ENCODE data around the gene PXDC1.
A peak's percentile ranks its signal among the peaks of the same experiment; 100 is the strongest.

Gene PXDC1, protein sequence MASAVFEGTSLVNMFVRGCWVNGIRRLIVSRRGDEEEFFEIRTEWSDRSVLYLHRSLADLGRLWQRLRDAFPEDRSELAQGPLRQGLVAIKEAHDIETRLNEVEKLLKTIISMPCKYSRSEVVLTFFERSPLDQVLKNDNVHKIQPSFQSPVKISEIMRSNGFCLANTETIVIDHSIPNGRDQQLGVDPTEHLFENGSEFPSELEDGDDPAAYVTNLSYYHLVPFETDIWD

DNA sequence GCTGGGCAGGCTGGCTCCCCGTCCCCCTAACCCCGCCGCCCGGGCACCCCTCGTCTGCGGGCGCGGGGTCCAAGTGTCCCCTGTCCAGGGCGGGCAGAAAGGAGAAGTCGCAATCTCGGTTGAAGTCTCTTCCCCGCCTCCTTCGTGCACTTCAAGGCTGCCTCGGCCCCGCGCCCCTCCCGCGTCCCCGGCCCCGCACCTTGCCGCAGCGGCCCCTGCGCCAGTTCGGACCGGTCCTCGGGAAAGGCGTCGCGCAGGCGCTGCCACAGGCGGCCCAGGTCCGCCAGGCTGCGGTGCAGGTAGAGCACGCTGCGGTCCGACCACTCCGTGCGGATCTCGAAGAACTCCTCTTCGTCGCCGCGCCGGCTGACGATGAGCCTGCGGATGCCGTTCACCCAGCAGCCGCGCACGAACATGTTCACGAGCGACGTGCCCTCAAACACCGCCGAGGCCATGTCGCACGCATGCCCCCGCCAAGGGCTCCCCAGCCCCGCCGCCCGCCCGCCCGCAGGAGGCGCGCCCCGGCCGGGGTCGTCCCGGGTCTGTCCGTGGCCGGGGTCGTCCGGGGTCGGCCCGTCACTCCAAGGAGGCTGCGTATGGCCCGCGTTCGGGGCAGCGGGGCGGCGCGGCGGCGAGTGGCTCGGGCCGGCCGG, at the start of gene PXDC1:
Gene PXDC1, minus strand, starts transcription at position 637 of the 653 bp plus-strand sequence. Its CDS starts 182 bp downstream, at position 455.
- H3K36me3 ChIP-seq (ENCODE audit: control insufficient read depth in 5 of 5, insufficient read depth in 5 of 5, low read length in 5 of 5), result peaks cover 0 to 9% (median 0%) of the 10 kb centered on the region in 5 donors
- peaks cover 26 to 53% (median 48%) of the 10 kb centered on the region in 5 donors for H3K4me1 ChIP-seq (ENCODE audit: control insufficient read depth in 5 of 5, insufficient read depth in 5 of 5, low read length in 5 of 5)
- H3K27me3 ChIP-seq (ENCODE audit: control insufficient read depth in 5 of 5, insufficient read depth in 4 of 5, low read length in 5 of 5), result peaks cover 0 to 6% (median 0%) of the 10 kb centered on the region in 5 donors
- H3K9me3 ChIP-seq (ENCODE audit: control insufficient read depth in 5 of 5, low read length in 5 of 5), result no peaks in the 10 kb centered on the region
- H3K4me3 ChIP-seq (ENCODE audit: low read depth in 1 of 5, low read length in 5 of 5), result peak within 1 kb of the TSS; percentile 55 to 95 (median 79)
- H3K9ac ChIP-seq (ENCODE audit: low read length in 5 of 5), result peak within 1 kb of the TSS in 4 of 5 donors; percentile 89 to 95 (median 94)
- peak within 1 kb of the TSS; percentile 97 for H3K27ac ChIP-seq (ENCODE audit: low read depth, low read length)

GRCh38 chr6:3800850-3801591, 49.5 kb upstream of the PXDC1 start:
- Histone ChIP-seq H3K9me3 (ENCODE audit: control insufficient read depth in 5 of 5, low read length in 5 of 5) (no peaks in the 10 kb centered on the region), H3K36me3 (ENCODE audit: control insufficient read depth in 5 of 5, insufficient read depth in 5 of 5, low read length in 5 of 5) (no peaks in the 10 kb centered on the region), H3K27ac (ENCODE audit: low read depth, low read length) (no peak overlapping the region), H3K9ac (ENCODE audit: low read length in 5 of 5) (no peak overlapping the region), H3K4me1 (ENCODE audit: control insufficient read depth in 5 of 5, insufficient read depth in 5 of 5, low read length in 5 of 5) (peaks cover 5 to 41% (median 25%) of the 10 kb centered on the region in 5 donors), H3K4me3 (ENCODE audit: low read depth in 1 of 5, low read length in 5 of 5) (no peak overlapping the region), H3K27me3 (ENCODE audit: control insufficient read depth in 5 of 5, insufficient read depth in 4 of 5, low read length in 5 of 5) (no peaks in the 10 kb centered on the region)

GRCh38 chr6:3799719-3800118, 48.2 kb upstream of the PXDC1 start:
- Histone ChIP-seq H3K27me3 (ENCODE audit: control insufficient read depth in 5 of 5, insufficient read depth in 4 of 5, low read length in 5 of 5) (no peaks in the 10 kb centered on the region), H3K4me3 (ENCODE audit: low read depth in 1 of 5, low read length in 5 of 5) (no peak overlapping the region), H3K36me3 (ENCODE audit: control insufficient read depth in 5 of 5, insufficient read depth in 5 of 5, low read length in 5 of 5) (no peaks in the 10 kb centered on the region), H3K9me3 (ENCODE audit: control insufficient read depth in 5 of 5, low read length in 5 of 5) (no peaks in the 10 kb centered on the region), H3K9ac (ENCODE audit: low read length in 5 of 5) (no peak overlapping the region), H3K27ac (ENCODE audit: low read depth, low read length) (no peak overlapping the region), H3K4me1 (ENCODE audit: control insufficient read depth in 5 of 5, insufficient read depth in 5 of 5, low read length in 5 of 5) (peaks cover 5 to 44% (median 23%) of the 10 kb centered on the region in 5 donors)

DNA sequence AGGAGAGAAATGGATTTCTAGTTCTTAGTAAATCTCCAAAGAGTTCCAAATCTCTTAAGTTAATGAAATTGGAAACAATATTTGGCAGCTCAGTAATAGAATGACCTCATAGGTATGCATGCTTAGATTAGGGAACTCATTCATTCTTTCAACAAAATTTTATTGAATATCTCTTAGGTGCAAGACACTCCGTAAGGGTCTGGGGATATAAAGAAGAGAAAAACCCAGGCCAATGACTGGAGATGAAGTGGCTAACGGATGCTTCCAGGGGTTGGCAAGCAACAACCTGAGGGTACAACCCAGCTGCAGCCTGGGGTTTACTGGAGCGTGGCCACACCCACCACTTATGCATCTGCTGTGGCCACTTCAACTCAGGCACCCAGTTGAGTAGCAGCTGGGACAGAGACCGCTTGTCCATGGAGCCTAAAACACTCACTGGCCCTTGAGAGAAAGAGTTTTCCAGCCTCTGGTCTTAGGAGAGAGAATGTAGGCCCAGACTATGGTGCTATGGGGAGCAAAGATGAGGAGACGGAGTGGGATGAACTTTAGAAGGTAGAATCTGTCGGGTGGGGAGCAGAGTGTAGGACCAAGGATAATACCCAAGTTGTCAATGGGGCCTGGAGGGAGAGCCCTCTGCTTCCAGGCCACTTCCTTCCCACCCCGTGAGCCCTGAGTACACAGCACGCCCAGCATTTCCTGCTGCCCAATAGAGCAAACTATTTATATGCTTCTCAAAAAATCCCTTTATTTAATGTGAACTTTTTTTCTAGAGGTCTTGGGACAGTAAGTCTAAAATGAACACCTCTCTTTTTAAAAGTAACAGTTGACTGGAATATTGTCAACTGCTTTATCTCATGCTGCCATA, 46.8 kb upstream of the PXDC1 start:
- H3K36me3 ChIP-seq (ENCODE audit: control insufficient read depth in 5 of 5, insufficient read depth in 5 of 5, low read length in 5 of 5), result no peaks in the 10 kb centered on the region
- H3K4me3 ChIP-seq (ENCODE audit: low read depth in 1 of 5, low read length in 5 of 5), result no peak overlapping the region
- peaks cover 0 to 40% (median 17%) of the 10 kb centered on the region in 5 donors for H3K4me1 ChIP-seq (ENCODE audit: control insufficient read depth in 5 of 5, insufficient read depth in 5 of 5, low read length in 5 of 5)
- no peaks in the 10 kb centered on the region for H3K9me3 ChIP-seq (ENCODE audit: control insufficient read depth in 5 of 5, low read length in 5 of 5)
- no peak overlapping the region for H3K9ac ChIP-seq (ENCODE audit: low read length in 5 of 5)
- H3K27me3 ChIP-seq (ENCODE audit: control insufficient read depth in 5 of 5, insufficient read depth in 4 of 5, low read length in 5 of 5), result no peaks in the 10 kb centered on the region
- H3K27ac ChIP-seq (ENCODE audit: low read depth, low read length), result peak overlapping the region; percentile 3

DNA sequence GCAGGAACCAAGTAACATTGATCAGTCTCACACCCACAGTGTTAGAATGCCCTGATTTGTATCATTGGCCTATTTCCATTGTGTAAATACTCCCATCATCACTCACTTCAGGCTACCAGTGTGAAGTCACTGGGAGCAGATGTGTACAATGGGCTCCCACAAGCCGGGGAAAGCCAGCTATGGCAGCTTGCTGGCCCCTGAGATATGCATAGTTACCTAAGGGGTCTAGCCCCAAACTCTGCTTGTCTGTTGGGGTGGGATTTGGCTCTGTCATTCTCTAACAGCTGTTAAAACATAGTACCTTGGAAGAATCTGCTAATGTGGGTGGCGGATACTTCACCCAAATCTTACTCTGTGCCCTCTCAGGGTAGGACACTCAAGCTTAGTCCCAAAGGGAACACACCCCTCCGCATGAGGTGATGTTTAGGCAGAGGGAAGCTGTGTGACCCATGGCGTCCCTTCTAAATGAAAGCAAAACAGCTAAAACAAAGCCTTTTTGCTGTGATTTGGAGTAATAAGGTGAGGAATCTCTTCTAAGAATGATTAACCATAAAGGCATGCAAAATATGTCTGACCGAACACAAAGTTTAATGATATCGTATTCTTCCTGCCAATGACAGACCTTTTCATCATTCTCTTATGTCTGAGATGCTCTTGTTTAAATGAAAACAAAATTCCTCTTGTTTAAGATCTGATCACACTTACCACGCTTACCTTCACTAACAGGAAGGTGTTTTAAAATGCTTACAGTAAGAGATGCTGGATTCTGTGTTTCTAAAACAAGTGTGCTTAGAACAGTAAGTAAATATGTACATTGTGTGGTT, 45.9 kb upstream of the PXDC1 start:
- no peaks in the 10 kb centered on the region for H3K9me3 ChIP-seq (ENCODE audit: control insufficient read depth in 5 of 5, low read length in 5 of 5)
- no peak overlapping the region for H3K27ac ChIP-seq (ENCODE audit: low read depth, low read length)
- no peaks in the 10 kb centered on the region for H3K36me3 ChIP-seq (ENCODE audit: control insufficient read depth in 5 of 5, insufficient read depth in 5 of 5, low read length in 5 of 5)
- no peak overlapping the region for H3K9ac ChIP-seq (ENCODE audit: low read length in 5 of 5)
- peaks cover 0 to 40% (median 17%) of the 10 kb centered on the region in 5 donors for H3K4me1 ChIP-seq (ENCODE audit: control insufficient read depth in 5 of 5, insufficient read depth in 5 of 5, low read length in 5 of 5)
- no peak overlapping the region for H3K4me3 ChIP-seq (ENCODE audit: low read depth in 1 of 5, low read length in 5 of 5)
- H3K27me3 ChIP-seq (ENCODE audit: control insufficient read depth in 5 of 5, insufficient read depth in 4 of 5, low read length in 5 of 5), result no peaks in the 10 kb centered on the region

DNA sequence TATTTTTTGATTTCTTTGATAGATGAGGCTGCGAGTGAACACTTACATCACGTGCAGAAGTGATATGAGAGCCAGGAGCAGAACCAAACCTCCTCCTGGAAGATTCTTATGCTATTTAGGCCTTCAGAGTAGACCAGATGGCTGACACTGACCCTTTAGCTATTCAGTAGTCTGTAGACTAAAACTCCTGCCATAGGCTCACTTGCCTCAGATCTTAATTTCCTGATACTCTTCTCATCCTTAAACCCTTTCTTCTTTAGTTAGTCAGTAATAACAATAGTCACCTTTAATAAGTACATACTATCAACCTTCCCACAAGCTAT, 45.2 kb upstream of the PXDC1 start:
- H3K9ac ChIP-seq (ENCODE audit: low read length in 5 of 5), result no peak overlapping the region
- no peaks in the 10 kb centered on the region for H3K36me3 ChIP-seq (ENCODE audit: control insufficient read depth in 5 of 5, insufficient read depth in 5 of 5, low read length in 5 of 5)
- no peak overlapping the region for H3K27ac ChIP-seq (ENCODE audit: low read depth, low read length)
- no peaks in the 10 kb centered on the region for H3K9me3 ChIP-seq (ENCODE audit: control insufficient read depth in 5 of 5, low read length in 5 of 5)
- H3K4me1 ChIP-seq (ENCODE audit: control insufficient read depth in 5 of 5, insufficient read depth in 5 of 5, low read length in 5 of 5), result peaks cover 0 to 40% (median 17%) of the 10 kb centered on the region in 5 donors
- H3K4me3 ChIP-seq (ENCODE audit: low read depth in 1 of 5, low read length in 5 of 5), result no peak overlapping the region
- no peaks in the 10 kb centered on the region for H3K27me3 ChIP-seq (ENCODE audit: control insufficient read depth in 5 of 5, insufficient read depth in 4 of 5, low read length in 5 of 5)

DNA sequence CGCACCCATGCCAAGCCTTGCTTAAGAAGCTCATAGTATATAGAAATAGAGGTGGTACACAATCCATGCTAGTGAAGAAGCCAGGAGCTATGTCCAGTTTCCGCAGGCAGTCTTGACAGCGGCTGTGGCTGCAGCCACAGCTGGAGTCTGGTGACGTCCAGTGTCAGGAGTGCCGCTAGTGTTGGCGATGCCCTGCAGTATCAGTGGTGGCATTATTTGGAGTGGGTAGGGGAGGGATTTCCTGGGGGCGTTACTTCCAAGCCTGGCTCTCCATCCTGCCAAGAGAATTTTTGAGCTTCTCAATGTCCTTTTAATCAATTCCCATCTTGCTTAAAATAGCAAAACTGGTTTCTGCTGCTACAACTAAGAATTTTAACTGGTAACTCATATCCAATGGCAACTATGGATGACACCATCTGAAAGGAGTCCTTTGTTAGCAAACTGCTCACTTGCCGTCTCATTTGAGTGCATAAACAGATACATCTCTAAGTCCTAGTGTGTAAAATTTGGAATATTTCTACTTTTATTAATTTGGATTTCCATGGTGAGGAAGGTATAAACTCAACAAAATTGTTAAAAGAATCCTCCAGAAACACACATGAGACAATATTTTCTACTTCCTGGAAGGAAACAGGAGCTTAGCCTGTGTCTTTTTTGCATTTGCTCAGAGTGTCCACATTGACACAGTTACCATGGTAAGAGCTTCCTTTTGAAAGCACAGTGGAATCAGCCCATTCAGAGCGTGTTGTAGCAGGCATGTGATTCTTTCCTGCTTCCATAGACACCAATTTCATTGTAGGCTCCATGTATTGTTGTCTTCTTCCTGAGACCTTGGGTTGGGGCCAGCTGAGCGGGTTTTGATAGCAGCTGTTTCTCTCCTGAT, 44.6 kb upstream of the PXDC1 start:
- Histone ChIP-seq H3K9me3 (ENCODE audit: control insufficient read depth in 5 of 5, low read length in 5 of 5) (no peaks in the 10 kb centered on the region), H3K9ac (ENCODE audit: low read length in 5 of 5) (no peak overlapping the region), H3K4me3 (ENCODE audit: low read depth in 1 of 5, low read length in 5 of 5) (no peak overlapping the region), H3K27me3 (ENCODE audit: control insufficient read depth in 5 of 5, insufficient read depth in 4 of 5, low read length in 5 of 5) (no peaks in the 10 kb centered on the region), H3K27ac (ENCODE audit: low read depth, low read length) (peak overlapping the region; percentile 32), H3K4me1 (ENCODE audit: control insufficient read depth in 5 of 5, insufficient read depth in 5 of 5, low read length in 5 of 5) (peaks cover 0 to 40% (median 17%) of the 10 kb centered on the region in 5 donors), H3K36me3 (ENCODE audit: control insufficient read depth in 5 of 5, insufficient read depth in 5 of 5, low read length in 5 of 5) (no peaks in the 10 kb centered on the region)

DNA sequence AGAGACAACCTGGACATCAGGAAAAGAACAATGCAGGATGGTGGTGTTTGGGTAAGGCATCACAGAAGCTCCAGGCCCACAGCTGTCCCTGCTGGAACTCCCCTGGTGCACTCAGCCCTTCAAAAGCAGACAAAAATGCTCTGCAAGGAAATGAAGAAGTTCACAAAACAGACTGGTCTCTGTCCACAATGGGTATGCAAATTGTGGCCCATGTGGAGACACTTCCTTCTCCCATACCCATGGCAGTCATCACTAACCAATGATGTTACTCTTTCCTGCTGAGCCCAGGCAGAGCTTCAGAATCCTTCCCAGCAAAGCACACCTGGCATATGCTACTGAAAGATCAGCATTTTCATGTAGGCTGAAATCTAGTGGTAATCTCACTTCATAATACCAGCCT, 42.6 kb upstream of the PXDC1 start:
- no peaks in the 10 kb centered on the region for H3K27me3 ChIP-seq (ENCODE audit: control insufficient read depth in 5 of 5, insufficient read depth in 4 of 5, low read length in 5 of 5)
- peaks cover 0 to 37% (median 14%) of the 10 kb centered on the region in 5 donors for H3K4me1 ChIP-seq (ENCODE audit: control insufficient read depth in 5 of 5, insufficient read depth in 5 of 5, low read length in 5 of 5)
- no peak overlapping the region for H3K9ac ChIP-seq (ENCODE audit: low read length in 5 of 5)
- no peaks in the 10 kb centered on the region for H3K9me3 ChIP-seq (ENCODE audit: control insufficient read depth in 5 of 5, low read length in 5 of 5)
- H3K4me3 ChIP-seq (ENCODE audit: low read depth in 1 of 5, low read length in 5 of 5), result no peak overlapping the region
- no peak overlapping the region for H3K27ac ChIP-seq (ENCODE audit: low read depth, low read length)
- H3K36me3 ChIP-seq (ENCODE audit: control insufficient read depth in 5 of 5, insufficient read depth in 5 of 5, low read length in 5 of 5), result no peaks in the 10 kb centered on the region
